NCI-H774 (cell line): ENCODE results near the gene MYCL.

Experiments
- DNase-seq: peaks from one replicate; lab custom pipeline; 2025; lab: John Stamatoyannopoulos, UW

The MYCL gene

GRCh38 chr1:39901714-39902459 lies at the start of gene MYCL:
TSS of gene MYCL (minus strand) at chr1:39901917. CDS start at chr1:39901434, 483 bp downstream.
- DNase-seq, result peak; percentile 100

- no peak for DNase-seq
Observed at GRCh38 chr1:39949891-39950290, 48.2 kb upstream of the MYCL start.

GRCh38 chr1:39947260-39947659 lies 45.5 kb upstream of the MYCL start:
- no peak for DNase-seq

- DNase-seq, result no peak
Observed at GRCh38 chr1:39946216-39946615, 44.5 kb upstream of the MYCL start.

GRCh38 chr1:39944410-39945112 lies 42.8 kb upstream of the MYCL start:
- no peak for DNase-seq

- DNase-seq, result no peak
Observed at GRCh38 chr1:39943471-39944290, 42.0 kb upstream of the MYCL start.

- no peak for DNase-seq
Observed at GRCh38 chr1:39940980-39941871, 39.5 kb upstream of the MYCL start.

GRCh38 chr1:39940253-39940652 lies 38.5 kb upstream of the MYCL start:
- no peak for DNase-seq

GRCh38 chr1:39938856-39939255 lies 37.1 kb upstream of the MYCL start:
- DNase-seq, result no peak

GRCh38 chr1:39936724-39937491 lies 35.2 kb upstream of the MYCL start:
- no peak for DNase-seq

GRCh38 chr1:39933956-39934941 lies 32.5 kb upstream of the MYCL start:
- DNase-seq, result no peak

- no peak for DNase-seq
Observed at GRCh38 chr1:39928809-39929587, 27.3 kb upstream of the MYCL start.

- no peak for DNase-seq
Observed at GRCh38 chr1:39927538-39927937, 25.8 kb upstream of the MYCL start.

GRCh38 chr1:39926820-39927219 lies 25.1 kb upstream of the MYCL start:
- no peak for DNase-seq

GRCh38 chr1:39926343-39926793 lies 24.7 kb upstream of the MYCL start:
- DNase-seq, result no peak

GRCh38 chr1:39925721-39926342 lies 24.1 kb upstream of the MYCL start:
- no peak for DNase-seq

GRCh38 chr1:39922251-39922688 lies 20.6 kb upstream of the MYCL start:
- no peak for DNase-seq

GRCh38 chr1:39919545-39919944 lies 17.8 kb upstream of the MYCL start:
- DNase-seq, result peak; percentile 84
